DMS79 treated with DMSO at 0.1 percent for 48 hours (cell line): ENCODE results near the gene TRAK1.
"Not testable (repeated sequence)": the region's sequence is repeated elsewhere in the genome, so short reads cannot be mapped to it uniquely, and the experiment has no call there.

Experiments used
- DNase-seq: peaks from one replicate; lab custom pipeline; 2025; lab: John Stamatoyannopoulos, UW

The TRAK1 gene, protein sequence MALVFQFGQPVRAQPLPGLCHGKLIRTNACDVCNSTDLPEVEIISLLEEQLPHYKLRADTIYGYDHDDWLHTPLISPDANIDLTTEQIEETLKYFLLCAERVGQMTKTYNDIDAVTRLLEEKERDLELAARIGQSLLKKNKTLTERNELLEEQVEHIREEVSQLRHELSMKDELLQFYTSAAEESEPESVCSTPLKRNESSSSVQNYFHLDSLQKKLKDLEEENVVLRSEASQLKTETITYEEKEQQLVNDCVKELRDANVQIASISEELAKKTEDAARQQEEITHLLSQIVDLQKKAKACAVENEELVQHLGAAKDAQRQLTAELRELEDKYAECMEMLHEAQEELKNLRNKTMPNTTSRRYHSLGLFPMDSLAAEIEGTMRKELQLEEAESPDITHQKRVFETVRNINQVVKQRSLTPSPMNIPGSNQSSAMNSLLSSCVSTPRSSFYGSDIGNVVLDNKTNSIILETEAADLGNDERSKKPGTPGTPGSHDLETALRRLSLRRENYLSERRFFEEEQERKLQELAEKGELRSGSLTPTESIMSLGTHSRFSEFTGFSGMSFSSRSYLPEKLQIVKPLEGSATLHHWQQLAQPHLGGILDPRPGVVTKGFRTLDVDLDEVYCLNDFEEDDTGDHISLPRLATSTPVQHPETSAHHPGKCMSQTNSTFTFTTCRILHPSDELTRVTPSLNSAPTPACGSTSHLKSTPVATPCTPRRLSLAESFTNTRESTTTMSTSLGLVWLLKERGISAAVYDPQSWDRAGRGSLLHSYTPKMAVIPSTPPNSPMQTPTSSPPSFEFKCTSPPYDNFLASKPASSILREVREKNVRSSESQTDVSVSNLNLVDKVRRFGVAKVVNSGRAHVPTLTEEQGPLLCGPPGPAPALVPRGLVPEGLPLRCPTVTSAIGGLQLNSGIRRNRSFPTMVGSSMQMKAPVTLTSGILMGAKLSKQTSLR

GRCh38 chr3:42090973-42091731 is at the start of gene TRAK1:
TSS of gene TRAK1 (plus strand) at chr3:42091357. CDS start at chr3:42091470, 113 bp downstream.
- DNase-seq: no peak

DNA sequence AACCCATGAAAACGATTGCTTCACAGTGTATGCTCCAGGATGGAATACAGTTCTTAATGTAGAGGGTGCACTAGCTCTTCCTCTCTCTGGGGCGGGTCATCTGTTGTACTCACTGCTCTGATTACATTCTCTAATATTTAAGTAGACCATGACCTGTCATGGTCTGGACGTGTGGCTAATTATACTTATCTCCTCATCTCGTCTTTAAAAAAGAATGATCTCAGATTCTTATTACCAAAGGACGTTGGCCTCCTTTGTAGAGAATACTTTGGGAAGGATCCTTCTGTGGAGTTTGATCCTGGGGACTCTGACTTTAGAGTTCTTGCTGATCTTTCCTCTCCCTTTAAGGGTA is 48.4 kb upstream of the TRAK1 start:
- DNase-seq: peak; percentile 26

GRCh38 chr3:42043099-42043813 is 47.9 kb upstream of the TRAK1 start:
- peak; percentile 75 for DNase-seq

- DNase-seq: no peak
Measured at GRCh38 chr3:42045708-42046243, 45.4 kb upstream of the TRAK1 start.

DNA sequence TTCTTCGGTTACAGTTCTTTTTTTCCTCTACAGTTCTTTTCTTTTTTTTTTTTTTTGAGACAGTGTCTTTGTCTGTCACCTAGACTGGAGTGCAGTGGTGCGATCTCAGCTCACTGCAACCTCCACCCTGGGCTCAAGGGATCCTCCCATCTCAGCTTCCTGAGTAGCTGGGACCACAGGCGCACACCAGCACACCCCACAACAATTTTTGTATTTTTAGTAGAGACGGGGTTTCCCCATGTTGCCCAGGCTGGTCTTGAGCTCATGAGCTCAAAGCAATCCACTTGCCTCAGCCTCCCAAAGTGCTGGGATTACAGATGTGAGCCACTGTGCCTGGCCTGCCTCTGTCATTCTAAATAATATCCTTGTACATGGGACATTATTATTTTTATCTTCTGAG is 42.6 kb upstream of the TRAK1 start:
- not testable (repeated sequence) for DNase-seq

DNA sequence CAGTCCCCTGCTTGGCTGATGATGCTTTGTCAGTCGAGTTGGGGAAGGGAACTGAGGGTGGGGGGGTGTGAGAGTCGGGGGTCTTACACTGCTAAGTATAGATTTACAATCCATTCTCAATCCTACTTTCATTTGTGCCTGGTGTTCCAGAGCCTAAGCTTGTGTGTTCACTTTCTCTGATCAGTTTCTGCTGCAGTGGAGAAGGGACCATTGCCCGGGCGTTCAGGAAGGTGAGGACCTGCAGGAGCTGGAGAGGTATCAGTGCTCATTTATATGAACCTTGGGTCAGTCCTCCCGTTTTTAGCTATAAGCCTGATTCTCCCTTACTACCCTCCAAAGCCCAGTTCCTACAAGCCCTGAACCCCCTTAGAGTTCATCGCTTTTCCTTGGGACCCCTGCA is 41.0 kb upstream of the TRAK1 start:
- no peak for DNase-seq

DNA sequence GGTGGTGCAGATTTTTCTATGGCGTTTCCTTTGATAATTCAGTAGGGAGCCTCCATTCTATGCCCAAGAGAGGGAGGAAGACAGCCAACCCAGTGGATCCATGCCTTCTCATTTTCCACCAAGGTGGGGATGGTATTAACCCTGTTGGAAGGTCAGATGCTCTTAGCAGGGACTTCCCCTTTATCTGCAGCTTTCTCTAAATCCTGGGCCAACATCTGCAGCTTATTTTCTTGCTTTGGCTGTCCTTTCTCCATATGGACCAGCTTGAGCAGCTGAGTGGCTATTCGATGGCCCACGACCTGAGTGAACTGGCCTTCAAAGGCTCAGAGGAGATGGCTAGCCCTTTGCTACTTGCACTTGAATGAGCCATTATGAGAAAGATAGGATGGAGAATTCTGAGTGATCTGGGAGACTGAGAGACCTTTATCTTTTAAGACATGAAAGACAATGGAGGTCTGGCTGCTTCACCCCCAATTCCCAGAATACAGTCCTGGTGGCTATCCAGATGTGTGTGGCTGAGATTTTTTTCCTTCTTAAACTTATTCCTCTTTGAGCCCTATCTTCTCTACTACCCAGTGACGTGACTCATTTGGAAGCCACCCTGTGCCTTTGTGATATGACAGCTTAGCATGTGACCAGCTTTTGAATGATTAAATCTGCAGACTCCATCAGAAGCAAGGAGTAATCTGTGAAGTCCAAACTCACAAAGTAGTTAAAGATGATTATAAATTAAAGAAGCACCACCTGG is 39.6 kb upstream of the TRAK1 start:
- DNase-seq: no peak

GRCh38 chr3:42052132-42052483 is 39.0 kb upstream of the TRAK1 start:
- DNase-seq: no peak

DNA sequence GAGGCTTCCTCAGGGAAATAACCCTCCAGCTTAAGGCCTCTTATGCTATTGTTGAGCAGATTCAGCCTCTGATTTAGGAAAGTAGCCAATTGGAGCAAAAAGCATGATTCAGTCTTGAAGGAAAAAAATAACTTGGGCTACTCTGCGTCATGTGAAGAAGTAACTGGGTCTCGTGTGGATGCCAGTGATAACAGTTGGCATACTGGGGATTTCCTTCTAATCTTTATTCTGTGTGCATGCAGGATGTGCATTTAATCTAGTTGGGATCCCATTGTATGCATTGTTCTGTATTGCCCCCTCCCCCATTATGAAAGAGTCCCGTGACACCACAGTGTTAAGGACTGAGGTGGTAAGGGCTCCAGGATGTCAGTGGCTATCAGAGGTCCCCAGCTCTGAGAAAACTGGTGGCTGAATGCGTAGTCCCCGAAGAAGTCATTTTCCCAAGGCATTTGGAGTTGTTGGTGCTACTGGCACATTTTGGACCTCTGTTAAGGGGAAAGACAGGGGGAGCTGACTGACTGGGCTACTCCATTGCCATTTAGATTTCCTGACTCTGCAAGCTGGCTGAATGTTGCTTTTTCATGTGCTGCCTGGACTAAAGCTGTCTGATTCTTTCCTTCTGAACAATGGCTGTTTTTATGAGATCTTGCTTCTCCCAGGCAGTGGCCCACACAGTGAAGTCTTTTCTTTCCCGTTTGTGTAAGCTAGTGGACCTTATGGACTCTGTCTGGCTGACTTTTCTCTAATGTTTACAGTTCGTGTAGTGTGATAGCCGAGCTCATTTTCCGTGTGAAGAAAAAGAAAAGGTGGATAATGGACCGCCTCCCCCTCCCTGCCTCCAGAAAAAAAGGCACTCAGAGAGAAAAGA is 38.4 kb upstream of the TRAK1 start:
- no peak for DNase-seq

DNA sequence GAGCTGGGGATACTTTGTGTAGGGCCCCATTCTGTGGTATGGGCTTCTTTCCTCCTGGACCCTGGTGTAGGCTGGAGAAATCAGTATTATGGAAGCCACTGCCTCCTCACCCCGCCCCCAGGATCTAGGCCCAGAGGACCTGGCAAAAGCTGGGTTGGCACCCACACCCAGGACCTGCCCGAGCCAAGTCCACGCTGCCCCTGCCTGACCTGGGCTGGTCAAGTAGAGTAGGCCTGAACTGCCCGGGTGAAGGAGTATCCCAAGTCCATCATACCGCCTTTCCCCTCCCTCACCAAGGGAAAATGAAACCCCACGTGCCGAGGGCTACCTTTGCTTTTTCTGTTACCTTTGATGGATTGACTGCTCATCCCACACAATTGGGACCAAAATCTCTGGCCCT is 37.7 kb upstream of the TRAK1 start:
- DNase-seq: no peak

DNA sequence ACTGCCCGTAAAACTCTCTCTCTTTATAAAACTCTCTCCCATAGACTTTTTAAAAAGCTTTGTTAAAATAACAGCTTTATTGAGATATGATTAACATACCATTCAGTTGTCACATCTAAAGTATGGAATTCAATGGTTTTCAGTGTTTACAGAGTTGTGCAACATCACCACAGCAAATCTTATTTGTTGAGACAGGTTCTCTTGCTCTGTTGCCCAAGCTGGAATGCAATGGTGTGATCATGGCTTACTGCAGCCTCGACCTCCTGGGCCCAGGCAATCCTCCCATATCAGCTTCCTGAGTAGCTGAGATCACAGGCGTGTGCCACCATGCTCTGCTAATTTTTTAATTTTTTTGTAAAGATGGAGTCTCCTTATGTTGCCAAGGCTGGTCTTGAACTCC is 35.9 kb upstream of the TRAK1 start:
- DNase-seq: no peak

GRCh38 chr3:42056840-42057239 is 34.3 kb upstream of the TRAK1 start:
- DNase-seq: no peak

DNA sequence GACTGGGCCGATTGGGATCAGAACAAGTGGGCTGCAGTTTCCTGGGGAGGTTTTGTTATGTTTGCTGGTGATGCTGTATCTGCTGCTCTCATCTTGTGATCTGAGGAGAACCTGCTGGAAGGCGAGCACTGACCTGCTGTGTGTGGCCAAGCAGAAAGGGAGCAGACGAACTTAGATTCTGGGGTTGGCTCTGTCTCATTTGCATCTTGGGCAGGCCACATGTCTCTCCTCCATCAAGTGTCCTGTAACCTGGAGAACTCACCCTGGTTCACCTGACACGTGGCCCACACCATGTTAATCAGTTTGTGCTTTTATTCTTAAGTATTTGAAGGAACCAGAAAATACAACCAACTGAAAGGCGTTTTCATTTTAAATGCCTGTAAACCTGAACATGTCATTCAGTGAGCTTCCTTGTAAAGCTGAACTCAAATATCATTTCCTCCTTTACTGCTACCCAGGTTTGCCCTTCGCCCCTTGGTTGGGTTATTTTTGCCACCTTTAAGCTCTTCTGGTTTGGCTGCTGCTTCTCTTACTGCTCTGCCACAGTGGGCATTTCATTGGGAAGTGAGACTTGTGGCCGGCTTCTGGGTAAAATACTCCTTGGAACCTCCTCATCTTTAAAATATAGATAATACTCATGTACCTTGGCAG is 33.5 kb upstream of the TRAK1 start:
- no peak for DNase-seq

DNA sequence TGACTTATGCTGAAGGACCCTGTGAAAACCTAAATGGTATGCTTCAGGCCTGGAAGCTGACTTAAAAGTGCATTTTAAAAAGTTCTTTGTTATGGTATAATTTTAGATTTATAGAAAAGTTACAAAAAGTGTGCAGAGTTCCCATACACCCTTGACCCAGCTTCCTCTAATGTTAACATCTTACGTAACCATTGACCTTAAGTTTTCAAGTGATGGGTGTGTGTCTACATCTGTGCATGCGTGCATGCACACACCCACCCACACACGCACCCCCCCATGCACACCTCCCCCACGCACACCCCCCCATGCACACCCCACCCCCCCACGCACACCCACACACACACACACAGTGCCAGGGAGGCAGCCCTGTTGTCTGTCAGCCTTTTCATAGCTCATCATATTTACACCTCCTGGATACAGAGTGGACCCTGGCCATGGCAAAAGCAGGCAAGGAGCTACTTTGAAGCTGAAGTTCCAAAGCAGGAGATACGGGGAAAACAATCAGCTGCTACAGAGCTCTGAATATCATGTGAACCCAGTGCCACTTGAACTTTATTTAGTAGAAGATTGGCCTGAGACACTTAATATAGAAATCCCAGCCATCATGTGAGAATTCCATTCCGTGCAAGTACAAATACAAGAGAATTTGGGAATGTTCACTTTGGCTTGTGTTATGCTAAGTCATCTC is 30.0 kb upstream of the TRAK1 start:
- no peak for DNase-seq

GRCh38 chr3:42061713-42062380 is 29.3 kb upstream of the TRAK1 start:
- no peak for DNase-seq

- DNase-seq: no peak
Measured at GRCh38 chr3:42062464-42062863, 28.7 kb upstream of the TRAK1 start.

DNA sequence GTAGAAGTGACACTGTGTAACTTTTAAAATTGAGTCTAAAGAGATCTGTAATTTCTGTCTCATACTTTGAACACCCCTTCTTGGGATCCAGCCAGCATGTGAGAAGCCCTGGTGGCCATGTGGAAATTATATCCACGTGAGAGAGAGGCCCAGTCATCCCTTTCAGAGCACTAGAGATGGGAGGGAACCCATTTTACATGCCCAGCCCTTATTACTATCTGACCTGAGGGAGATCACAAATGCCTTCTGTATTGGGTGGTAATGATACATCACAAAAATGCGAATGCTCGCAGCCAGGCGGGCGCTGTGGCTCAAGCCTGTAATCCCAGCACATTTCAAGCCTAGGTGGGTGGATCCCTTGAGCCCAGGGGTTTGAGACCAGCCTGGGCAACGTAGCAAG is 27.3 kb upstream of the TRAK1 start:
- no peak for DNase-seq

- DNase-seq: no peak
Measured at GRCh38 chr3:42066516-42067181, 24.5 kb upstream of the TRAK1 start.
